ENCODE data around the gene CAPZA1. TPM values are rescaled to one million over a fixed set of nuclear protein-coding genes. Genes with fewer than 3 reads are reported as not detected.

CAPZA1 gene
- total and polyA plus RNA-seq, 10 of the 15 experiments (the other 5 are each of a cell fraction or from before 2014, with no cell fraction given): 187 to 886 (median 278) TPM

DNA sequence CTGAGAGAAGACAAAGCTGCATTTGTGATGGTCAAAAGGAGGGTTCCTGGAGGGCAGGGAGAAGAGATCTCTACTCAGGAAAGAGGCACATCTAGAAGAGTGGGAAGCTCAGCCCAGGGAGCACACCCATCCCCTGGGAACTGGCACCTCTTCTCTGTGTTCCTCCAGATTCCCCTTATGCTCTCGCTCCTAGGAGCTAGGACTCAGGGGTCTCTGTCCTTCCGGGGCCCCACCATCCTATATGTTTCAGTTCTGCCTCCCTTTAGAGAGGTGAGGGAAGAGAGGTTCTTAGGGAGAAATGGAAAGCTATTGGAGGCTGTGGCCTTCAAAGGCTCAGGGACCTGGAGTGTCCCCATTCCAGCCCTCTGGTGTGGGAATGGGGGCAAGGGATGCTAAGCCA is 100.1 kb downstream of the CAPZA1 start:
- H3K79me2 ChIP-seq (ENCODE audit: control insufficient read depth, insufficient read depth, low read length): no peaks in the 10 kb centered on the region
- in situ Hi-C loops (cut with MboI) (loop anchor here (5.0 kb wide), 2 partner anchors 88 to 323 kb away; no protein-coding TSS in a partner anchor), intact Hi-C loops (cut with micrococcal nuclease; ENCODE audit: unreplicated experiment) (loop anchor here (5.0 to 10.0 kb wide), 4 partner anchors 163 to 958 kb away; partner anchors contain the start of gene MAGI3)
- ChIA-PET POLR2A (no interaction called here), SMC1A (ENCODE audit: uncharacterized antibody, unreplicated experiment) (interaction anchor here (0.6 to 8.7 kb wide), 6 partner anchors 15 to 328 kb away, joined by 3 to 178 read pairs (median 3); no protein-coding TSS in a partner anchor), CTCF (interaction anchor here (0.7 to 10.8 kb wide), 9 partner anchors 11 to 329 kb away, joined by 3 to 428 read pairs (median 7); no protein-coding TSS in a partner anchor), RAD21 (ENCODE audit: unreplicated experiment) (interaction anchor here (0.7 to 8.6 kb wide), 3 partner anchors 10 to 323 kb away, joined by 3 to 192 read pairs (median 3); no protein-coding TSS in a partner anchor)
- no peak overlapping the region for H3K27ac ChIP-seq (ENCODE audit: control insufficient read depth, insufficient read depth)
- H3K9me3 ChIP-seq (replicated peaks; ENCODE audit: control insufficient read depth, insufficient read depth, low read length): no peaks in the 10 kb centered on the region
- H2AFZ ChIP-seq (ENCODE audit: control insufficient read depth, low read depth, low read length): no peak overlapping the region
- peaks cover 0 to 3% of the 10 kb centered on the region in 2 experiments; a peak in 2 of 4 replicates for H3K27me3 ChIP-seq (replicated peaks in 1 of 2; ENCODE audit: control insufficient read depth in 2 of 2, insufficient read depth in 2 of 2, low read length in 1 of 2)
- no peaks in the 10 kb centered on the region for H4K20me1 ChIP-seq (ENCODE audit: control insufficient read depth, insufficient read depth)
- no TSS peak for BruUV-seq (replicated peaks)
- DNase-seq (ENCODE audit: low read depth, low spot score) (no peak), FAIRE-seq (no peak), ATAC-seq (no peak)
- H3K4me2 ChIP-seq (ENCODE audit: control insufficient read depth, insufficient read depth): no peak overlapping the region
- peaks cover 11% of the 10 kb centered on the region for H3K4me1 ChIP-seq (ENCODE audit: control insufficient read depth, insufficient read depth, low read length)
- no peak for TF ChIP-seq BCL11A (IDR thresholded peaks at IDR 0.05; ENCODE audit: low read depth, low read length)
- no peak for TF ChIP-seq TARDBP (IDR thresholded peaks at IDR 0.05; ENCODE audit: borderline replicate concordance)
- TF ChIP-seq ZSCAN29 (IDR thresholded peaks at IDR 0.05): no peak
- TF ChIP-seq SREBF1 (IDR thresholded peaks at IDR 0.05; ENCODE audit: low read length): no peak
- TF ChIP-seq, protein P1, sequence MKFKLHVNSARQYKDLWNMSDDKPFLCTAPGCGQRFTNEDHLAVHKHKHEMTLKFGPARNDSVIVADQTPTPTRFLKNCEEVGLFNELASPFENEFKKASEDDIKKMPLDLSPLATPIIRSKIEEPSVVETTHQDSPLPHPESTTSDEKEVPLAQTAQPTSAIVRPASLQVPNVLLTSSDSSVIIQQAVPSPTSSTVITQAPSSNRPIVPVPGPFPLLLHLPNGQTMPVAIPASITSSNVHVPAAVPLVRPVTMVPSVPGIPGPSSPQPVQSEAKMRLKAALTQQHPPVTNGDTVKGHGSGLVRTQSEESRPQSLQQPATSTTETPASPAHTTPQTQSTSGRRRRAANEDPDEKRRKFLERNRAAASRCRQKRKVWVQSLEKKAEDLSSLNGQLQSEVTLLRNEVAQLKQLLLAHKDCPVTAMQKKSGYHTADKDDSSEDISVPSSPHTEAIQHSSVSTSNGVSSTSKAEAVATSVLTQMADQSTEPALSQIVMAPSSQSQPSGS (IDR thresholded peaks at IDR 0.05; ENCODE audit: low read length): no peak
- TF ChIP-seq BRCA1 (IDR thresholded peaks at IDR 0.05; ENCODE audit: low read depth, low read length): no peak
- no peak for TF ChIP-seq SMAD5 (IDR thresholded peaks at IDR 0.05; ENCODE audit: low read depth)
- no peak for TF ChIP-seq DPF2 (IDR thresholded peaks at IDR 0.05)
- no peak overlapping the region for H3K9ac ChIP-seq (ENCODE audit: control insufficient read depth, insufficient read depth, low read length)
- no peaks in the 10 kb centered on the region for H3K36me3 ChIP-seq (ENCODE audit: control insufficient read depth in 2 of 2, insufficient read depth in 2 of 2, low read length in 1 of 2)
- 0% methylated on average over 2 of the region's 2 CpGs for WGBS (ENCODE audit: insufficient coverage, insufficient replicate concordance, low lambda C conversion rate, missing lambda C conversion rate)
- no peak overlapping the region for H3K4me3 ChIP-seq
